Body of pancreas (tissue), 4 donors: ENCODE data around the gene FOXJ3. TPM values are rescaled to one million over a fixed set of nuclear protein-coding genes. Genes with fewer than 3 reads are reported as not detected.

ENCODE experiments used
- ATAC-seq: fragments of 150-250 bp; one replicate; pipeline ENCODE4 v1.9.1; 2016
- DNase-seq, 4 donors: peaks; one replicate each; pipeline ENCODE4 v3.0.0-alpha.2; 2019
- H3K27ac ChIP-seq, 4 donors: fragments of 200-600 bp; sonication (generic); 1 replicate in 3 of 4; 2 replicates in 1 of 4; pipeline versions ENCODE4 v1.5.1 to v1.6.1; 2016 to 2019; ENCODE audit warnings: mild to moderate bottlenecking in 1 of 4, mixed read lengths in 1 of 4, moderate library complexity in 1 of 4
- H3K27me3 ChIP-seq, 2 donors: fragments of 200-600 bp; sonication (generic); one replicate each; pipeline ENCODE4 v1.6.0; 2016; ENCODE audit warnings: mild to moderate bottlenecking in 1 of 2
- H3K36me3 ChIP-seq, 2 donors: fragments of 200-600 bp; sonication (generic); replicated peaks in 1 of 2; 2 replicates each; pipeline ENCODE4 v1.5.1; 2016; ENCODE audit warnings: low read depth in 2 of 2; ENCODE audit not compliant: insufficient read depth in 1 of 2
- H3K4me1 ChIP-seq: fragments of 200-600 bp; sonication (generic); one replicate; pipeline ENCODE4 v1.6.0; 2016
- H3K4me3 ChIP-seq, 2 donors: fragments of 200-600 bp; sonication (generic); 1 replicate in 1 of 2; 2 replicates in 1 of 2; pipeline ENCODE4 v1.5.1; 2016 to 2019
- H3K9me3 ChIP-seq, 3 donors: fragments of 200-600 bp; sonication (generic); 1 replicate in 2 of 3; 2 replicates in 1 of 3; pipeline ENCODE4 v1.5.1; 2016
- POLR2A ChIP-seq, 3 donors: fragments of 450-650 bp; IDR thresholded peaks; one replicate each; pipeline ENCODE4 v1.6.1; 2016; ENCODE audit warnings: antibody characterized with exemption in 3 of 3, mild to moderate bottlenecking in 2 of 3
- WGBS, 2 donors: methylation state at CpG; one replicate each; pipeline ENCODE4 v1.1.5; 2017; 5-methylcytosine and 5-hydroxymethylcytosine counted together
- intact Hi-C: fragments of 100-400 bp; cut with DNase I; formaldehyde crosslinking; loops from one replicate; pipeline ENCODE4 v1.15.1; 2023
- total RNA-seq, 2 donors: library from RNA; depleted of rRNA; stranded (reverse); fragments of >200 nt; gene quantifications; one replicate each; pipeline ENCODE4 v1.1.0, GENCODE V29; 2016
- TF ChIP-seq, protein P1 (sequence below), 7 experiments: fragments of 450-650 bp in 4 of 7; fragments of 200-600 bp in 3 of 7; sonication (generic) in 3 of 7; IDR thresholded peaks; one replicate each; pipeline ENCODE4 v1.5.1; 2016 to 2019; ENCODE audit warnings: antibody characterized with exemption in 7 of 7

Gene FOXJ3
- total RNA-seq, 2 donors from 2014 or later = 25.2 to 50.4 TPM

- TF ChIP-seq, protein P1, sequence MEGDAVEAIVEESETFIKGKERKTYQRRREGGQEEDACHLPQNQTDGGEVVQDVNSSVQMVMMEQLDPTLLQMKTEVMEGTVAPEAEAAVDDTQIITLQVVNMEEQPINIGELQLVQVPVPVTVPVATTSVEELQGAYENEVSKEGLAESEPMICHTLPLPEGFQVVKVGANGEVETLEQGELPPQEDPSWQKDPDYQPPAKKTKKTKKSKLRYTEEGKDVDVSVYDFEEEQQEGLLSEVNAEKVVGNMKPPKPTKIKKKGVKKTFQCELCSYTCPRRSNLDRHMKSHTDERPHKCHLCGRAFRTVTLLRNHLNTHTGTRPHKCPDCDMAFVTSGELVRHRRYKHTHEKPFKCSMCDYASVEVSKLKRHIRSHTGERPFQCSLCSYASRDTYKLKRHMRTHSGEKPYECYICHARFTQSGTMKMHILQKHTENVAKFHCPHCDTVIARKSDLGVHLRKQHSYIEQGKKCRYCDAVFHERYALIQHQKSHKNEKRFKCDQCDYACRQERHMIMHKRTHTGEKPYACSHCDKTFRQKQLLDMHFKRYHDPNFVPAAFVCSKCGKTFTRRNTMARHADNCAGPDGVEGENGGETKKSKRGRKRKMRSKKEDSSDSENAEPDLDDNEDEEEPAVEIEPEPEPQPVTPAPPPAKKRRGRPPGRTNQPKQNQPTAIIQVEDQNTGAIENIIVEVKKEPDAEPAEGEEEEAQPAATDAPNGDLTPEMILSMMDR (IDR thresholded peaks at IDR 0.05) = no peak
- TF ChIP-seq POLR2A (IDR thresholded peaks at IDR 0.05) = no peak
- H3K9me3 ChIP-seq = no peaks in the 10 kb centered on the region
- H3K27me3 ChIP-seq = no peaks in the 10 kb centered on the region
- DNase-seq = no peak
- no peak for ATAC-seq
- no peak overlapping the region for H3K27ac ChIP-seq
- intact Hi-C loops = no loop called here
- no peaks in the 10 kb centered on the region for H3K4me1 ChIP-seq
- 91 to 97% methylated on average over 4 of the region's 4 CpGs for WGBS, 2 donors
- no peak overlapping the region for H3K4me3 ChIP-seq
- H3K36me3 ChIP-seq = no peaks in the 10 kb centered on the region
These were observed 196.4 kb downstream of the FOXJ3 start for GRCh38 chr1:42138586-42138985.

DNA sequence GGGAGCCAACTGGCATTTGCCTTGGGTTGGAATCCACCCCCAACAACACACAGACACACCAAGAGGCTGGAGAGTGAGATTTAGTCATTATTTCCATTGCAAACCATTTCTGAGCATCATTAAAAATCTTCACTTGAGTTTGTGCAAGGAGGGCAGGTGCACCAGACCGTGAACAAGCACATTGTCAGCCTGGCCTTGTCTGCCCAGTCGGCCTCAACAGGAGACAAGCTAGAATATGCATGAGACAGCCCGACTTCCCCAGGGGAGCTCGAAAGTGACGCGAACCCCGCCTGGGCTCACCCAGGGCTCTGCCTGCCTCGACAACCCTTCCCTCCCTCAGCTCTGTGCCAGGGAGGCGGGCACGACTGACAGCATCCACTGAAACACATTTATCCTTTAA, 197.3 kb downstream of the FOXJ3 start:
- 83 to 84% methylated on average over 5 to 10 of the region's 10 CpGs for WGBS, 2 donors
- no peaks in the 10 kb centered on the region for H3K27me3 ChIP-seq
- TF ChIP-seq, protein P1 (IDR thresholded peaks at IDR 0.05) = no peak
- TF ChIP-seq POLR2A (IDR thresholded peaks at IDR 0.05) = no peak
- no peaks in the 10 kb centered on the region for H3K4me1 ChIP-seq
- DNase-seq = no peak
- H3K4me3 ChIP-seq = no peak overlapping the region
- no peaks in the 10 kb centered on the region for H3K9me3 ChIP-seq
- H3K36me3 ChIP-seq = no peaks in the 10 kb centered on the region
- no peak for ATAC-seq
- H3K27ac ChIP-seq = no peak overlapping the region
- intact Hi-C loops = no loop called here

DNA sequence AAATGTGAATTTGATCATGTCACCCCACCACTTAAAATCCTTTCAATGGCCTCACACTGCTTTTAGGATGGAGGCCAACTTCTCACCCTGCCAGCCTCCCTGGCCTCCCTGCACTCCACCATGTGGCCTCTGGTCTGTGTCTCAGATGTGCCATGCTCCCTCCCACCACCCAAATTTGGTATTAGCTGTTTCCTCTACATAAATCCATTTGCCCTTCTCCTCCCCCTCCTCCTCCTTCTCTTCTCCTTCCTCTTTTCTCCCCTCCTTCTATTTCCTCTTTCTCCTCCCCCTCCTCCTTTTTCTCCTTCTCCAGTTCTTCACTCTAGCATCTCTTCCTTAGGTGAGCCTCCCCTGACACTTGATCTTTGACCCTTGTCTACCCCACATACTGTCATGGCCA, 198.6 kb downstream of the FOXJ3 start:
- TF ChIP-seq, protein P1 (IDR thresholded peaks at IDR 0.05) = no peak
- TF ChIP-seq POLR2A (IDR thresholded peaks at IDR 0.05) = no peak
- DNase-seq (no peak), ATAC-seq (no peak)
- Histone ChIP-seq H3K27ac (no peak overlapping the region), H3K9me3 (no peaks in the 10 kb centered on the region), H3K4me3 (no peak overlapping the region), H3K36me3 (no peaks in the 10 kb centered on the region), H3K4me1 (no peaks in the 10 kb centered on the region), H3K27me3 (no peaks in the 10 kb centered on the region)
- intact Hi-C loops = no loop called here

DNA sequence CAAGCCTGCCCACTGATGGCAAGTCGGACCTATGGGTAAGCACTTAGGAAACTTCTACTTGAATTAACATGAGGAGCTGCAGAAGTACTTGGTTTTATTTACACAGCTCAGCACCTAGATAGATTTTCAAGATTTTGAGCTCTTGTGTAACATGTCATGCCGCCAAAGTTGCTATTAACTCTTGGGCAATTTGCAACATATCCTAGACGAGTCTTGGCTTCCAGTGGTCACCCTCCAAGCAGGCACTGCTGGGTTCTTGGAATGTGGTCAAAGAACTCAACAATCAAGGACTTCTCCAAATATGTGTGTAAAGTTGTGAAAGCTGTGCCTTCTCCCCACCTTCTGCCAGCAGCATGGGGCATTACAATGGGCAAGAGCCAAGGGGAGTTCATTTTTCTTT, 199.6 kb downstream of the FOXJ3 start:
- ATAC-seq = no peak
- no peak overlapping the region for H3K27ac ChIP-seq
- TF ChIP-seq, protein P1 (IDR thresholded peaks at IDR 0.05) = no peak
- TF ChIP-seq POLR2A (IDR thresholded peaks at IDR 0.05) = no peak

DNA sequence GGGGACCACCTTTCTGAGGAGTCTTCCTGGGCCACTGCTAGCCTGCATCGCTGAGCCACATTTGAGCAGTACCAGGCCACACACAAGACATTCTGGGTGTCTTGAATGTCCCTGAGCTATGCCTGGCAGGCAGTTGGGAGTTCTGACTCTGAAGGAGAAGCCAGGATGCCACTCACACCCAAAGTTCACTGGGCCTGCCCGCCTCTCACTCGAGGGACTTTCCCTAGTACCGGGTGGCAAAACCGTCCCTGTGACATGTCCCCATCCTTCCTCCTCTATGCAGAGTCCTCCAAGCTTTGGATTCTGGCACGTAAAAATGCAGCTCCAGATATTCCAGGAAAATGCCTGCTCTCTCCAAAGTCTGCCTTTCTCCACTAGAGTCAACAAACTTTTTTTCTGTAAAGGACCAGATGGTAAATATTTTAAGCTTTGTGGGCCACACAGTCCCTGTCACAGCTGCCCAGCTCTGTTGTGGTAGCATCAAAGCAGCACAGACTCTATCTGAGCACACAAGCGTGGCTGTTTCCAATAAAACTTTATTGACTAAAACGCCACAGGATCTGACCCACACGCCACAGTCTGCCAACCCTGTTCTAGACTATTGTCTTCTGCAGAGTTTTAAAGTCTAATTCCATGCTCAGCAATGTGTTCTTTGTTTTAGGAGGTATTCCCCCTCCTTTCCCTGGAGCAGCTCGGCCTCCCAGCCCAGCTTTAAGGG, 201.1 kb downstream of the FOXJ3 start:
- no peaks in the 10 kb centered on the region for H3K36me3 ChIP-seq
- H3K4me3 ChIP-seq = no peak overlapping the region
- H3K27ac ChIP-seq = no peak overlapping the region
- ATAC-seq = no peak
- TF ChIP-seq, protein P1 (IDR thresholded peaks at IDR 0.05) = no peak
- intact Hi-C loops = no loop called here
- H3K27me3 ChIP-seq = no peaks in the 10 kb centered on the region
- WGBS, 2 donors = 75 to 86% methylated on average over 10 of the region's 10 CpGs
- no peak for DNase-seq
- no peaks in the 10 kb centered on the region for H3K4me1 ChIP-seq
- H3K9me3 ChIP-seq = no peaks in the 10 kb centered on the region

More for the DNA sequence above, 199.6 kb downstream of the FOXJ3 start:
- Histone ChIP-seq H3K36me3 (no peaks in the 10 kb centered on the region), H3K27me3 (no peaks in the 10 kb centered on the region), H3K4me1 (no peaks in the 10 kb centered on the region), H3K4me3 (no peak overlapping the region), H3K9me3 (no peaks in the 10 kb centered on the region)
- intact Hi-C loops = no loop called here
- DNase-seq = no peak
- 7 to 21% methylated on average over 3 of the region's 3 CpGs for WGBS, 2 donors
